ENCODE results near the gene ATF4.

ATF4 gene

GRCh38 chr22:39520226-39521105 is at the start of gene ATF4:
TSS of gene ATF4 (plus strand) at chr22:39520562. CDS start at chr22:39521446, 884 bp downstream.
- DNase-seq, result peak; percentile 92

- DNase-seq, result no peak
These were observed 48.8 kb upstream of the ATF4 start for GRCh38 chr22:39471381-39472141.

GRCh38 chr22:39472570-39473556 is 47.5 kb upstream of the ATF4 start:
- no peak for DNase-seq

GRCh38 chr22:39473851-39474250 is 46.5 kb upstream of the ATF4 start:
- no peak for DNase-seq

- no peak for DNase-seq
These were observed 45.8 kb upstream of the ATF4 start for GRCh38 chr22:39474351-39475111.

GRCh38 chr22:39475337-39475736 is 45.0 kb upstream of the ATF4 start:
- no peak for DNase-seq

- no peak for DNase-seq
These were observed 44.5 kb upstream of the ATF4 start for GRCh38 chr22:39475902-39476301.

GRCh38 chr22:39476664-39477063 is 43.7 kb upstream of the ATF4 start:
- DNase-seq, result no peak

- DNase-seq, result no peak
These were observed 42.8 kb upstream of the ATF4 start for GRCh38 chr22:39477542-39477941.

- peak; percentile 15 for DNase-seq
These were observed 41.9 kb upstream of the ATF4 start for GRCh38 chr22:39478441-39478850.

GRCh38 chr22:39479254-39479653 is 41.1 kb upstream of the ATF4 start:
- DNase-seq, result no peak

- DNase-seq, result no peak
These were observed 39.8 kb upstream of the ATF4 start for GRCh38 chr22:39480557-39480956.

- DNase-seq, result no peak
These were observed 39.3 kb upstream of the ATF4 start for GRCh38 chr22:39481054-39481453.

GRCh38 chr22:39481595-39481994 is 38.8 kb upstream of the ATF4 start:
- DNase-seq, result no peak

GRCh38 chr22:39482768-39483167 is 37.6 kb upstream of the ATF4 start:
- DNase-seq, result no peak

GRCh38 chr22:39486951-39487825 is 33.2 kb upstream of the ATF4 start:
- DNase-seq, result no peak

- DNase-seq, result no peak
These were observed 32.4 kb upstream of the ATF4 start for GRCh38 chr22:39487826-39488520.

GRCh38 chr22:39488563-39489083 is 31.7 kb upstream of the ATF4 start:
- DNase-seq, result no peak

GRCh38 chr22:39489094-39490068 is 31.0 kb upstream of the ATF4 start:
- DNase-seq, result no peak

Measured in activated naive CD4-positive, alpha-beta T cell treated with Interleukin-2 at 50 U/mL for 16 hours (primary cell).